Activated CD4-positive, alpha-beta memory T cell treated with anti-CD3 and anti-CD28 coated beads, Interleukin-2, amount 10 ng/mL, durations not matched to agents 7 days and 5 days (primary cell): ENCODE results near the gene PPM1F. TPM values are rescaled to one million over a fixed set of nuclear protein-coding genes. Genes with fewer than 3 reads are reported as not detected.
"Not testable (repeated sequence)": the region's sequence is repeated elsewhere in the genome, so short reads cannot be mapped to it uniquely, and the experiment has no call there.

Experiments
- CTCF ChIA-PET: fragments of 350-600 bp; sonication (Branson Sonifier 250); formaldehyde crosslinking; loops from one replicate; lab custom pipeline; 2021; ENCODE audit warnings: antibody characterized with exemption, inconsistent platforms; lab: Charles Lee
- POLR2A ChIA-PET: fragments of 350-600 bp; sonication (Branson Sonifier 250); formaldehyde crosslinking; loops from one replicate; lab custom pipeline; 2021; ENCODE audit warnings: antibody characterized with exemption; lab: Charles Lee
- DNase-seq: peaks from one replicate; pipeline ENCODE4 v3.0.0-alpha.2; 2020
- H3K27ac Mint-ChIP-seq: one replicate; pipeline ENCODE4 v1.8.0; 2021; ENCODE audit warnings: mild to moderate bottlenecking, mixed read lengths
- H3K27me3 Mint-ChIP-seq: one replicate; pipeline ENCODE4 v1.8.0; 2021; ENCODE audit warnings: mixed read lengths
- H3K36me3 Mint-ChIP-seq: one replicate; pipeline ENCODE4 v1.8.0; 2021; ENCODE audit warnings: low read depth, mixed read lengths
- H3K4me1 Mint-ChIP-seq: one replicate; pipeline ENCODE4 v1.8.0; 2021; ENCODE audit warnings: mixed read lengths
- H3K4me3 Mint-ChIP-seq: one replicate; pipeline ENCODE4 v1.8.0; 2021; ENCODE audit warnings: mild to moderate bottlenecking, mixed read lengths
- H3K9me3 Mint-ChIP-seq: one replicate; pipeline ENCODE4 v1.8.0; 2021; ENCODE audit warnings: mixed read lengths
- total RNA-seq, 2 experiments: library from RNA; stranded (reverse); gene quantifications; one replicate each; pipeline ENCODE4 v1.2.3, GENCODE V29; 2021

PPM1F gene
- total RNA-seq, 2 experiments from 2014 or later: 11.9 to 12.5 TPM

GRCh38 chr22:21896275-21896674 is 56.4 kb downstream of the PPM1F start:
- H3K4me3 Mint-ChIP-seq, H3K9me3 Mint-ChIP-seq, H3K4me1 Mint-ChIP-seq, POLR2A ChIA-PET, H3K36me3 Mint-ChIP-seq, H3K27ac Mint-ChIP-seq, H3K27me3 Mint-ChIP-seq, DNase-seq, CTCF ChIA-PET: not testable (repeated sequence)

GRCh38 chr22:21894799-21895198 is 57.8 kb downstream of the PPM1F start:
- DNase-seq: no peak
- Mint-ChIP-seq H3K36me3 (no peaks in the 10 kb centered on the region), H3K27me3 (peaks cover 5% of the 10 kb centered on the region), H3K27ac (no peak overlapping the region), H3K4me3 (no peak overlapping the region), H3K4me1 (no peaks in the 10 kb centered on the region), H3K9me3 (no peaks in the 10 kb centered on the region)
- POLR2A ChIA-PET: no interaction called here
- CTCF ChIA-PET: no interaction called here

- no peak for DNase-seq
- H3K27ac Mint-ChIP-seq: no peak overlapping the region
- H3K9me3 Mint-ChIP-seq: no peaks in the 10 kb centered on the region
- no peak overlapping the region for H3K4me3 Mint-ChIP-seq
- POLR2A ChIA-PET: no interaction called here
- peaks cover 8% of the 10 kb centered on the region for H3K27me3 Mint-ChIP-seq
- no peaks in the 10 kb centered on the region for H3K4me1 Mint-ChIP-seq
- no peaks in the 10 kb centered on the region for H3K36me3 Mint-ChIP-seq
- CTCF ChIA-PET: no interaction called here
These were observed 63.2 kb downstream of the PPM1F start for GRCh38 chr22:21889251-21889990.

GRCh38 chr22:21887841-21888240 is 64.8 kb downstream of the PPM1F start:
- ChIA-PET POLR2A (no interaction called here), CTCF (no interaction called here)
- H3K9me3 Mint-ChIP-seq: no peaks in the 10 kb centered on the region

GRCh38 chr22:21883930-21884329 is 68.7 kb downstream of the PPM1F start:
- POLR2A ChIA-PET, DNase-seq, H3K27ac Mint-ChIP-seq, H3K4me3 Mint-ChIP-seq, H3K36me3 Mint-ChIP-seq, H3K27me3 Mint-ChIP-seq, H3K4me1 Mint-ChIP-seq, H3K9me3 Mint-ChIP-seq, CTCF ChIA-PET: not testable (repeated sequence)

More at GRCh38 chr22:21887841-21888240, 64.8 kb downstream of the PPM1F start:
- no peak overlapping the region for H3K27ac Mint-ChIP-seq
- H3K36me3 Mint-ChIP-seq: no peaks in the 10 kb centered on the region
- no peak overlapping the region for H3K4me3 Mint-ChIP-seq
- no peak for DNase-seq
- peaks cover 8% of the 10 kb centered on the region for H3K27me3 Mint-ChIP-seq
- no peaks in the 10 kb centered on the region for H3K4me1 Mint-ChIP-seq

- H3K36me3 Mint-ChIP-seq, H3K4me3 Mint-ChIP-seq, H3K27ac Mint-ChIP-seq, DNase-seq, POLR2A ChIA-PET, H3K9me3 Mint-ChIP-seq, CTCF ChIA-PET, H3K4me1 Mint-ChIP-seq, H3K27me3 Mint-ChIP-seq: not testable (repeated sequence)
These were observed 69.8 kb downstream of the PPM1F start for GRCh38 chr22:21882754-21883333.

- Mint-ChIP-seq H3K4me1 (no peaks in the 10 kb centered on the region), H3K9me3 (no peaks in the 10 kb centered on the region), H3K27ac (no peak overlapping the region), H3K27me3 (peaks cover 7% of the 10 kb centered on the region), H3K4me3 (no peak overlapping the region), H3K36me3 (no peaks in the 10 kb centered on the region)
- ChIA-PET CTCF (no interaction called here), POLR2A (no interaction called here)
- DNase-seq: no peak
These were observed 70.6 kb downstream of the PPM1F start for GRCh38 chr22:21881841-21882753.

- H3K27me3 Mint-ChIP-seq: peaks cover 15% of the 10 kb centered on the region
- POLR2A ChIA-PET: interaction anchor here (0.8 to 1.9 kb wide), 3 partner anchors 10 to 109 kb away, joined by 3 to 14 read pairs (median 6); partner anchors contain the start of gene MAPK1
- H3K9me3 Mint-ChIP-seq: no peaks in the 10 kb centered on the region
- no peak overlapping the region for H3K4me3 Mint-ChIP-seq
- H3K36me3 Mint-ChIP-seq: no peaks in the 10 kb centered on the region
- CTCF ChIA-PET: interaction anchor here (0.9 kb wide), 1 partner anchor 114 kb away, joined by 3 read pairs; no protein-coding TSS in a partner anchor
- H3K27ac Mint-ChIP-seq: peak overlapping the region; percentile 56
- no peak for DNase-seq
- peaks cover 15% of the 10 kb centered on the region for H3K4me1 Mint-ChIP-seq
These were observed 76.0 kb downstream of the PPM1F start for GRCh38 chr22:21876486-21877176.

- Mint-ChIP-seq H3K27me3 (peaks cover 18% of the 10 kb centered on the region), H3K4me1 (peaks cover 15% of the 10 kb centered on the region)
- H3K9me3 Mint-ChIP-seq, H3K36me3 Mint-ChIP-seq, H3K4me3 Mint-ChIP-seq, H3K27ac Mint-ChIP-seq, POLR2A ChIA-PET, DNase-seq, CTCF ChIA-PET: not testable (repeated sequence)
These were observed 77.7 kb downstream of the PPM1F start for GRCh38 chr22:21874953-21875352.

GRCh38 chr22:21873619-21874018 is 79.0 kb downstream of the PPM1F start:
- ChIA-PET CTCF (no interaction called here), POLR2A (no interaction called here)
- Mint-ChIP-seq H3K27ac (no peak overlapping the region), H3K4me1 (peaks cover 17% of the 10 kb centered on the region), H3K9me3 (no peaks in the 10 kb centered on the region), H3K27me3 (peaks cover 18% of the 10 kb centered on the region), H3K4me3 (no peak overlapping the region), H3K36me3 (no peaks in the 10 kb centered on the region)
- DNase-seq: no peak

- POLR2A ChIA-PET: interaction anchor here (0.9 kb wide), 1 partner anchor 34 kb away, joined by 3 read pairs; no protein-coding TSS in a partner anchor
- H3K4me3 Mint-ChIP-seq, CTCF ChIA-PET, DNase-seq, H3K36me3 Mint-ChIP-seq, H3K9me3 Mint-ChIP-seq, H3K27ac Mint-ChIP-seq: not testable (repeated sequence)
- Mint-ChIP-seq H3K4me1 (peaks cover 24% of the 10 kb centered on the region), H3K27me3 (peaks cover 21% of the 10 kb centered on the region)
These were observed 79.9 kb downstream of the PPM1F start for GRCh38 chr22:21872741-21873140.
